ENCODE results near the gene NUCB2.
"Not testable (repeated sequence)": the region's sequence is repeated elsewhere in the genome, so short reads cannot be mapped to it uniquely, and the experiment has no call there.

The NUCB2 gene

GRCh38 chr11:17276236-17277023 is at the start of gene NUCB2:
Gene NUCB2 (plus strand): TSS chr11:17276739. CDS start chr11:17295324, 18,585 bp downstream.
- ATAC-seq (peak; percentile 94), DNase-seq (peak; percentile 97)

- not testable (repeated sequence) for DNase-seq, ATAC-seq
Measured at GRCh38 chr11:17228186-17228925, 48.2 kb upstream of the NUCB2 start.

GRCh38 chr11:17229481-17230152 is 46.9 kb upstream of the NUCB2 start:
- DNase-seq (no peak), ATAC-seq (no peak)

- DNase-seq = peak; percentile 47
- ATAC-seq = peak; percentile 85
Measured at GRCh38 chr11:17230867-17231851, 45.4 kb upstream of the NUCB2 start.

GRCh38 chr11:17233101-17233500 is 43.4 kb upstream of the NUCB2 start:
- no peak for DNase-seq
- ATAC-seq = no peak

GRCh38 chr11:17238377-17238776 is 38.2 kb upstream of the NUCB2 start:
- no peak for ATAC-seq

GRCh38 chr11:17239927-17240326 is 36.6 kb upstream of the NUCB2 start:
- not testable (repeated sequence) for ATAC-seq, DNase-seq

More at GRCh38 chr11:17238377-17238776, 38.2 kb upstream of the NUCB2 start:
- DNase-seq = no peak

GRCh38 chr11:17240780-17241179 is 35.8 kb upstream of the NUCB2 start:
- DNase-seq (no peak), ATAC-seq (no peak)

GRCh38 chr11:17242954-17243353 is 33.6 kb upstream of the NUCB2 start:
- ATAC-seq, DNase-seq: not testable (repeated sequence)

GRCh38 chr11:17244046-17244445 is 32.5 kb upstream of the NUCB2 start:
- DNase-seq (no peak), ATAC-seq (peak; percentile 87)

GRCh38 chr11:17250561-17251350 is 25.8 kb upstream of the NUCB2 start:
- ATAC-seq = no peak
- no peak for DNase-seq

GRCh38 chr11:17252704-17253103 is 23.8 kb upstream of the NUCB2 start:
- ATAC-seq = no peak
- no peak for DNase-seq

- DNase-seq (no peak), ATAC-seq (peak; percentile 87)
Measured at GRCh38 chr11:17256512-17256911, 20.0 kb upstream of the NUCB2 start.

- ATAC-seq = peak; percentile 33
- DNase-seq = no peak
Measured at GRCh38 chr11:17257196-17257595, 19.3 kb upstream of the NUCB2 start.

GRCh38 chr11:17258670-17259069 is 17.9 kb upstream of the NUCB2 start:
- DNase-seq (no peak), ATAC-seq (no peak)

GRCh38 chr11:17259519-17259918 is 17.0 kb upstream of the NUCB2 start:
- DNase-seq (no peak), ATAC-seq (peak; percentile 38)

GRCh38 chr11:17260020-17260419 is 16.5 kb upstream of the NUCB2 start:
- no peak for DNase-seq
- ATAC-seq = no peak

GRCh38 chr11:17263769-17264168 is 12.8 kb upstream of the NUCB2 start:
- DNase-seq = no peak
- no peak for ATAC-seq

- DNase-seq = no peak
- no peak for ATAC-seq
Measured at GRCh38 chr11:17266781-17267180, 9.8 kb upstream of the NUCB2 start.

- DNase-seq (no peak), ATAC-seq (peak; percentile 46)
Measured at GRCh38 chr11:17267576-17267975, 9.0 kb upstream of the NUCB2 start.

GRCh38 chr11:17268500-17268899 is 8.0 kb upstream of the NUCB2 start:
- ATAC-seq, DNase-seq: not testable (repeated sequence)
